ENCODE measurements around the gene TMEM63C. TPM values are rescaled to one million over a fixed set of nuclear protein-coding genes. Genes with fewer than 3 reads are reported as not detected.

Gene TMEM63C
- total and polyA plus RNA-seq, 2 donors (not counting 1 experiment from before 2014, with no cell fraction given), result 0.63 to 3.2 TPM

GRCh38 chr14:77204907-77205306, 23.3 kb downstream of the TMEM63C start:
- Histone ChIP-seq H4K20me1 (ENCODE audit: control insufficient read depth, insufficient read depth, low read length, poor library complexity, severe bottlenecking) (no peaks in the 10 kb centered on the region), H2AFZ (ENCODE audit: insufficient read depth, low read depth, low read length, poor library complexity, severe bottlenecking) (no peak overlapping the region), H3K36me3 (replicated peaks in 1 of 2; ENCODE audit: control extremely low read depth in 1 of 2, control insufficient read depth in 1 of 2, extremely low read depth in 1 of 2, insufficient read depth in 2 of 2, low read length in 1 of 2) (no peaks in the 10 kb centered on the region), H3K79me2 (ENCODE audit: control insufficient read depth, insufficient read depth, low read length) (no peaks in the 10 kb centered on the region), H3K9ac (ENCODE audit: low read length) (no peak overlapping the region), H3K27me3 (replicated peaks in 1 of 4; ENCODE audit: control extremely low read depth in 1 of 4, control insufficient read depth in 3 of 4, insufficient read depth in 4 of 4, low read length in 3 of 4) (peaks cover 0 to 4% (median 0%) of the 10 kb centered on the region in 4 experiments), H3K4me3 (ENCODE audit: control extremely low read depth in 1 of 5, extremely low read depth in 1 of 5, insufficient read depth in 1 of 5, low read depth in 2 of 5, low read length in 4 of 5) (no peak overlapping the region), H3K4me2 (replicated peaks; ENCODE audit: low read depth, low read length, poor library complexity, severe bottlenecking) (no peak overlapping the region), H3K27ac (ENCODE audit: low read length in 2 of 2) (no peak overlapping the region), H3K4me1 (ENCODE audit: control insufficient read depth in 2 of 2, insufficient read depth in 2 of 2, low read length in 2 of 2) (no peaks in the 10 kb centered on the region), H3K9me3 (ENCODE audit: control extremely low read depth in 1 of 3, control insufficient read depth in 2 of 3, insufficient read depth in 1 of 3, low read length in 2 of 3) (peaks cover 0 to 10% (median 0%) of the 10 kb centered on the region in 3 donors)
- WGBS (ENCODE audit: insufficient coverage), result 67% methylated on average over 1 of the region's 1 CpG
- TF ChIP-seq CTCF (IDR thresholded peaks at IDR 0.05) (no peak), EZH2 (IDR thresholded peaks at IDR 0.05; ENCODE audit: borderline replicate concordance, insufficient read depth, low read depth, low read length, poor library complexity, severe bottlenecking) (no peak)
- no peak overlapping the region for H3K27ac Mint-ChIP-seq
- H3K9me3 Mint-ChIP-seq (ENCODE audit: insufficient read depth), result no peaks in the 10 kb centered on the region
- POLR2A ChIA-PET, result no interaction called here
- intact Hi-C loops (cut with micrococcal nuclease), result no loop called here
- CTCF ChIA-PET, result interaction anchor here (0.8 kb wide), 1 partner anchor 51 kb away, joined by 3 read pairs; no protein-coding TSS in a partner anchor
- peaks cover 13% of the 10 kb centered on the region for H3K27me3 Mint-ChIP-seq
- H3K4me3 Mint-ChIP-seq, result no peak overlapping the region
- DNase-seq (no peak), ATAC-seq (ENCODE audit: low read depth) (no peak)
- H3K4me1 Mint-ChIP-seq, result no peaks in the 10 kb centered on the region

DNA sequence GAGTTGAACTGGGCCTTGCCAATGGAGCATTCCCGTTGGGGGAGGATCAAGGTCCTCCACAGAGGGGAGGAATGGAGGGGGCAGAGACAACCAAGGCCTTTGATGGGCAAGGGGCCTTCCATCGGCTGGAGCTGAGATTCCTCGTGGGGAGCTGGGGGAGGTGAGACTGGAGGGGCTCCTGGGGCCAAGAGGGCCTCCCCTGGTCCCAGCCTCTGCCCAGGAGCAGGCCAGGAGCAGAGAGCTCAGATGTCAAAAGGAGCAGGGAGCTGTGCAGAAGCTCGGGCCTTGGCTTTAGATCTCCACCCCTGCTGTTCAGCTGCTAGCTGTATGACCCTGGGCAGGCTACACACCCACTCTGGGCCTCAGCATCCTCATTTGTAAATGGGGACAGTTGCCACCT, 24.0 kb downstream of the TMEM63C start:
- H3K4me3 Mint-ChIP-seq, result no peak overlapping the region
- H3K27ac Mint-ChIP-seq, result no peak overlapping the region
- ATAC-seq (ENCODE audit: low read depth) (no peak), DNase-seq (no peak)
- peaks cover 0 to 10% (median 0%) of the 10 kb centered on the region in 3 donors for H3K9me3 ChIP-seq (ENCODE audit: control extremely low read depth in 1 of 3, control insufficient read depth in 2 of 3, insufficient read depth in 1 of 3, low read length in 2 of 3)
- H3K4me2 ChIP-seq (replicated peaks; ENCODE audit: low read depth, low read length, poor library complexity, severe bottlenecking), result no peak overlapping the region
- WGBS (ENCODE audit: insufficient coverage), result 57% methylated on average over 4 of the region's 4 CpGs
- no peaks in the 10 kb centered on the region for H3K9me3 Mint-ChIP-seq (ENCODE audit: insufficient read depth)
- CTCF ChIA-PET, result interaction anchor here (0.8 kb wide), 1 partner anchor 52 kb away, joined by 3 read pairs; no protein-coding TSS in a partner anchor
- H3K9ac ChIP-seq (ENCODE audit: low read length), result no peak overlapping the region
- POLR2A ChIA-PET, result interaction anchor here (0.7 kb wide), 1 partner anchor 12 kb away, joined by 3 read pairs; no protein-coding TSS in a partner anchor
- peaks cover 10% of the 10 kb centered on the region for H3K27me3 Mint-ChIP-seq
- H3K36me3 ChIP-seq (replicated peaks in 1 of 2; ENCODE audit: control extremely low read depth in 1 of 2, control insufficient read depth in 1 of 2, extremely low read depth in 1 of 2, insufficient read depth in 2 of 2, low read length in 1 of 2), result no peaks in the 10 kb centered on the region
- H3K27ac ChIP-seq (ENCODE audit: low read length in 2 of 2), result no peak overlapping the region
- intact Hi-C loops (cut with micrococcal nuclease), result no loop called here
- H3K79me2 ChIP-seq (ENCODE audit: control insufficient read depth, insufficient read depth, low read length), result no peaks in the 10 kb centered on the region
- H3K4me1 Mint-ChIP-seq, result no peaks in the 10 kb centered on the region
- H2AFZ ChIP-seq (ENCODE audit: insufficient read depth, low read depth, low read length, poor library complexity, severe bottlenecking), result no peak overlapping the region
- TF ChIP-seq CTCF (IDR thresholded peaks at IDR 0.05), result no peak
- H3K4me3 ChIP-seq (ENCODE audit: control extremely low read depth in 1 of 5, extremely low read depth in 1 of 5, insufficient read depth in 1 of 5, low read depth in 2 of 5, low read length in 4 of 5), result no peak overlapping the region
- H3K27me3 ChIP-seq (replicated peaks in 1 of 4; ENCODE audit: control extremely low read depth in 1 of 4, control insufficient read depth in 3 of 4, insufficient read depth in 4 of 4, low read length in 3 of 4), result peaks cover 0 to 4% (median 0%) of the 10 kb centered on the region in 4 experiments
- no peaks in the 10 kb centered on the region for H4K20me1 ChIP-seq (ENCODE audit: control insufficient read depth, insufficient read depth, low read length, poor library complexity, severe bottlenecking)
- no peaks in the 10 kb centered on the region for H3K4me1 ChIP-seq (ENCODE audit: control insufficient read depth in 2 of 2, insufficient read depth in 2 of 2, low read length in 2 of 2)
